Lung (tissue), 16 donors: ENCODE data around the gene USP6NL. TPM values are rescaled to one million over a fixed set of nuclear protein-coding genes. Genes with fewer than 3 reads are reported as not detected.

Experiments
- ATAC-seq: fragments of 200-7000 bp; cut with Tn5 transposase; one replicate; pipeline ENCODE4 v1.9.1; 2020; ENCODE audit warnings: moderate number of reproducible peaks; ENCODE audit not compliant: insufficient read depth, low FRiP score
- DNase-seq, 3 donors: peaks; one replicate each; pipeline ENCODE4 v3.0.0-alpha.2; 2013 to 2017
- H3K27ac ChIP-seq, 2 donors: one replicate each; pipeline ENCODE4 v1.5.1; 2013; ENCODE audit warnings: mild to moderate bottlenecking in 2 of 2, moderate library complexity in 2 of 2, control low read depth in 1 of 2, inconsistent platforms in 1 of 2, low read depth in 1 of 2, low read length in 1 of 2
- H3K27me3 ChIP-seq, 3 donors: one replicate each; pipeline ENCODE4 v1.5.1; 2013; ENCODE audit warnings: low read length in 2 of 3; ENCODE audit not compliant: control insufficient read depth in 3 of 3, insufficient read depth in 3 of 3
- H3K36me3 ChIP-seq, 4 donors: one replicate each; pipeline ENCODE4 v1.5.1; 2013; ENCODE audit warnings: low read length in 4 of 4, mild to moderate bottlenecking in 1 of 4, moderate library complexity in 1 of 4; ENCODE audit not compliant: control insufficient read depth in 4 of 4, insufficient read depth in 4 of 4
- H3K4me1 ChIP-seq, 5 donors: one replicate each; pipeline ENCODE4 v1.5.1; 2013; ENCODE audit warnings: low read length in 5 of 5, mild to moderate bottlenecking in 2 of 5, moderate library complexity in 1 of 5; ENCODE audit not compliant: control insufficient read depth in 5 of 5, insufficient read depth in 5 of 5
- H3K4me3 ChIP-seq: one replicate; pipeline ENCODE4 v1.5.1; 2013; ENCODE audit warnings: mild to moderate bottlenecking, control low read depth, moderate library complexity
- H3K9ac ChIP-seq, 2 donors: one replicate each; pipeline ENCODE4 v1.5.1; 2013; ENCODE audit warnings: low read length in 2 of 2, control low read depth in 1 of 2; ENCODE audit not compliant: insufficient read depth in 1 of 2
- H3K9me3 ChIP-seq, 4 donors: one replicate each; pipeline ENCODE4 v1.5.1; 2013; ENCODE audit warnings: low read length in 3 of 4, mild to moderate bottlenecking in 1 of 4, moderate library complexity in 1 of 4; ENCODE audit not compliant: control insufficient read depth in 4 of 4, insufficient read depth in 3 of 4
- WGBS, 2 donors: extraction: QIAGEN DNeasy Blood & Tissue Kit; methylation state at CpG; one replicate each; pipeline ENCODE4 v1.1.7; 2013; 5-methylcytosine and 5-hydroxymethylcytosine counted together
- long read RNA-seq, 5 donors: transcript quantifications; one replicate each; lab custom pipeline, GENCODE V29; 2026
- polyA plus RNA-seq, 2 donors: library from polyadenylated mRNA; stranded (reverse); fragments of 200-250 nt; gene quantifications; one replicate each; pipeline ENCODE4 v1.2.1, GENCODE V29; 2013
- total RNA-seq, 2 donors: library from RNA; depleted of rRNA in 1 of 2; stranded (reverse); fragments of >200 nt in 1 of 2; gene quantifications; one replicate each; pipeline ENCODE4 v1.2.1, GENCODE V29; 2014 to 2021
- TF ChIP-seq, protein P1 (sequence below): IDR thresholded peaks from 2 replicates; pipeline ENCODE4 v1.5.1; 2012; ENCODE audit warnings: mild to moderate bottlenecking; ENCODE audit errors: control extremely low read depth, extremely low read depth
- donor health status: control.
- donor health status: control.
- donor health status: Bipolar disorder and iron deficiency.
- donor health status: healthy.
- donor health status: DM: yes; HTN: yes; CAD: no.

USP6NL gene
- total RNA-seq (10 to 100 TPM; 18.8 to 41.7 TPM), polyA plus RNA-seq (1 to 10 TPM; 5.4 to 8.0 TPM)
- long read RNA-seq, donor 1, full-length matches to known transcripts = 5 of 5 reads
- long read RNA-seq, donor 1, partial matches to known transcripts = 0 of 5 reads
- long read RNA-seq, donor 1, other reads (novel, unspliced or antisense) = 0 of 5 reads
- long read RNA-seq, donor 2 = 0 reads
- long read RNA-seq, donor 3, full-length matches to known transcripts = 3 of 3 reads
- long read RNA-seq, donor 3, partial matches to known transcripts = 0 of 3 reads
- long read RNA-seq, donor 3, other reads (novel, unspliced or antisense) = 0 of 3 reads
- long read RNA-seq, donor 4 = 0 reads
- long read RNA-seq, donor 5, full-length matches to known transcripts = 4 of 4 reads
- long read RNA-seq, donor 5, partial matches to known transcripts = 0 of 4 reads
- long read RNA-seq, donor 5, other reads (novel, unspliced or antisense) = 0 of 4 reads

DNA sequence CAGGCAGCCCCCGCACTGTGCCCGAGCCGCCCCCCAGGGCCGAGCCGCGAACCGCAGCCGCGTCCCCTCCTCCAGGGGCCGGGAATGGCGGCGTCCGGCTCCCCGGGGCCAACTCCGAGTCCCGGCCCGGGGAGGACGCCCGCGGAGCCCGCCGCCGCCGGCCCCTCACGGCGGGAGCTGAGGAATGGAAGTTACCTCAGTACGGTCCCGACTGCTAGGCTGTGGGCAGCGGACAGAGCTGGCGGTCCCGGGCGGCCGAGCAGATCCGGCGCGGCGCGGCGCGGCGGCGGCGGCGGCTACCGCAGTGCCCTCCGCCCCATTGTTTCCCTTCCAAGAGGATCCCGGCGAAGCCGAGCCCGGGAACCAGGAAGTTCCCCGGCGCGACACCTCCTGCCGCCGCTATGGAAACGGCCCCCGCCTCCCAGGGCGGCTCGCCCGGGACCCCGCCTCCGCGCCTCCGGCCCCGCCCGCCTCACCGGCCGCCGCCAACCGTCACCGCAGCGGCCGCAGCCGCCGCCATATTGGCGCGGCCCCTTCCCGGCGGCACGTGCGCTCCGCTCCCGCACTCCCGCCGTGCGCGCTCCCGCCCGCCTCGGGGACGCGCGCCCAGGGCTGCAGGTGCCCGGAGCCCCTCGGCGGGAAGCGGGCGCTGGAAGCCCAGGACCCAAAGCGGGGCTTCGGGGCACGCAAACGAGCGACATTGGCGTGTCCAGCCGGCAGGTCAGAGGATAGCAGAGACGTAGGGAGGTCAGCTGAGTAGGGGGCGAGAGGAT is at the start of gene USP6NL:
USP6NL (minus strand) TSS at position 403 of the 773 bp plus-strand sequence. CDS start 14,016 bp downstream, outside the sequence.
- H3K9ac ChIP-seq = peak within 1 kb of the TSS; percentile 79
- peak; percentile 86 to 94 (median 93) for DNase-seq
- H3K27me3 ChIP-seq = no peaks in the 10 kb centered on the region
- peak within 1 kb of the TSS; percentile 90 for H3K4me3 ChIP-seq
- peaks cover 4 to 25% (median 9%) of the 10 kb centered on the region in 5 donors for H3K4me1 ChIP-seq
- TF ChIP-seq, protein P1, sequence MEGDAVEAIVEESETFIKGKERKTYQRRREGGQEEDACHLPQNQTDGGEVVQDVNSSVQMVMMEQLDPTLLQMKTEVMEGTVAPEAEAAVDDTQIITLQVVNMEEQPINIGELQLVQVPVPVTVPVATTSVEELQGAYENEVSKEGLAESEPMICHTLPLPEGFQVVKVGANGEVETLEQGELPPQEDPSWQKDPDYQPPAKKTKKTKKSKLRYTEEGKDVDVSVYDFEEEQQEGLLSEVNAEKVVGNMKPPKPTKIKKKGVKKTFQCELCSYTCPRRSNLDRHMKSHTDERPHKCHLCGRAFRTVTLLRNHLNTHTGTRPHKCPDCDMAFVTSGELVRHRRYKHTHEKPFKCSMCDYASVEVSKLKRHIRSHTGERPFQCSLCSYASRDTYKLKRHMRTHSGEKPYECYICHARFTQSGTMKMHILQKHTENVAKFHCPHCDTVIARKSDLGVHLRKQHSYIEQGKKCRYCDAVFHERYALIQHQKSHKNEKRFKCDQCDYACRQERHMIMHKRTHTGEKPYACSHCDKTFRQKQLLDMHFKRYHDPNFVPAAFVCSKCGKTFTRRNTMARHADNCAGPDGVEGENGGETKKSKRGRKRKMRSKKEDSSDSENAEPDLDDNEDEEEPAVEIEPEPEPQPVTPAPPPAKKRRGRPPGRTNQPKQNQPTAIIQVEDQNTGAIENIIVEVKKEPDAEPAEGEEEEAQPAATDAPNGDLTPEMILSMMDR = no peak
- peak within 1 kb of the TSS; percentile 92 to 96 for H3K27ac ChIP-seq
- 0 to 1% methylated on average over 56 to 107 of the region's 107 CpGs for WGBS, 2 donors
- peaks cover 0 to 2% (median 0%) of the 10 kb centered on the region in 4 donors for H3K9me3 ChIP-seq
- ATAC-seq = peak; percentile 94
- no peaks in the 10 kb centered on the region for H3K36me3 ChIP-seq

DNA sequence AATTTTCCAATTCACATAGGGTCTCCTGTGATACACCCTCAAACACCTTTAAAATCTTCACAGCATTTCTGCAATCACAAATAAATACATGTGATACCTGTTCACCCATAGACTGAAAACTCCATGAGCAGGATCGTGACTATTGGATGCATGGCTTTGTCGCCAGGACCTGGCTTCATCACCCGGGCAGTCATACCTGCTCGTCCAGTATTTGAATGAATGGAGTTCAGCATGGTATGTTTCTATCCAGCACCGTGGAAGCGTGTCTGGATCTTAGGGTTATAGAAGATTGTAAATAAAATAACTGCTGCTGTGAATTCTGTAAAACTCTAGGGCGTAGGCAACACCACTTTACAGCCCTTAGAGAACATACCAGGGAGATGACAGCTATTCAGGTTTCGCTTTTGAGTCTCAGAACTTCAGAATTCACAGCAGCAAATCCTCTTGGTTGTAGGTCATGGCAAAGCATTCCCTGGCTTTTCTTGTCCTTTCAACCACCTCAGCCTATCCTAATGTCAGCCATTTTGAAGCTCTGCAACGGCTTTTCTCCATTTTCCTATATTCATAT is 47.4 kb upstream of the USP6NL start:
- no peak for ATAC-seq
- peak in 1 of 3 donors; percentile 13 for DNase-seq
- Histone ChIP-seq H3K27ac (no peak overlapping the region), H3K4me1 (peaks cover 0 to 4% (median 0%) of the 10 kb centered on the region in 5 donors), H3K9ac (no peak overlapping the region), H3K36me3 (no peaks in the 10 kb centered on the region), H3K9me3 (no peaks in the 10 kb centered on the region), H3K4me3 (no peak overlapping the region), H3K27me3 (no peaks in the 10 kb centered on the region)
- TF ChIP-seq, protein P1 = no peak
- 80 to 88% methylated on average over 9 of the region's 9 CpGs for WGBS, 2 donors

DNA sequence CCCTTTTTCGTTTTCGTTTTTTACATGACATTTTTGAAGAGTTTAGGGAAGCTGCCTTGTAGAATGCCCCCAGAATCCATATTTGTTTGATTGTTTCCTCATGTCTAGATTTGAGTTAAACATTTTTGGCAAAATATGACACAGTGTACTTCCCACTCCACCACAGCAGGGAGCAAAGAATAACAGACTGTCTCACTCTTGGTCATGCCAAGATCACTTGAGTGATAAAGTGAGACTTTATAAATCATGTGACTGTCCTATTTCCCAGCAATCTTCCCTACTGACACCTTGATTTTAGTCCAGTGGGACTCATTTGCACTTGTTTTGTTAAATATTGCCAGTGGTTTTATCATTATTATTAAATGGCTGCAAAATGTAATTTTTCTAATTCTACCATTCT is 44.4 kb upstream of the USP6NL start:
- no peaks in the 10 kb centered on the region for H3K27me3 ChIP-seq
- no peak overlapping the region for H3K9ac ChIP-seq
- H3K4me1 ChIP-seq = peaks cover 0 to 4% (median 0%) of the 10 kb centered on the region in 5 donors
- WGBS, 2 donors = 52 to 67% methylated on average over 2 of the region's 2 CpGs
- H3K36me3 ChIP-seq = no peaks in the 10 kb centered on the region
- H3K27ac ChIP-seq = no peak overlapping the region
- no peaks in the 10 kb centered on the region for H3K9me3 ChIP-seq
- ATAC-seq (no peak), DNase-seq (peak in 2 of 3 donors; percentile 39 to 41)
- H3K4me3 ChIP-seq = no peak overlapping the region
- TF ChIP-seq, protein P1 = no peak
